Measurements from ENCODE around the gene NRBP1.
A peak's percentile ranks its signal among the peaks of the same experiment; 100 is the strongest.

NRBP1 gene

GRCh38 chr2:27428213-27428977 lies at the start of gene NRBP1:
Gene NRBP1 (plus strand): TSS chr2:27428631. CDS start chr2:27433274, 4,643 bp downstream.
- peak; percentile 87 for DNase-seq

- DNase-seq, result no peak
These were observed 49.6 kb upstream of the NRBP1 start for GRCh38 chr2:27378809-27379290.

- no peak for DNase-seq
These were observed 49.0 kb upstream of the NRBP1 start for GRCh38 chr2:27379383-27379835.

GRCh38 chr2:27379836-27380625 lies 48.4 kb upstream of the NRBP1 start:
- no peak for DNase-seq

GRCh38 chr2:27380626-27381545 lies 47.5 kb upstream of the NRBP1 start, which contains the start of gene ZNF513:
Gene ZNF513 (minus strand): TSS chr2:27380734. CDS start chr2:27380526, 208 bp downstream.
- peak; percentile 73 for DNase-seq

GRCh38 chr2:27381577-27382181 lies 46.8 kb upstream of the NRBP1 start:
- DNase-seq, result no peak

- no peak for DNase-seq
These were observed 37.4 kb upstream of the NRBP1 start for GRCh38 chr2:27390822-27391679.

- no peak for DNase-seq
These were observed 35.2 kb upstream of the NRBP1 start for GRCh38 chr2:27393225-27393624.

GRCh38 chr2:27398962-27399361 lies 29.5 kb upstream of the NRBP1 start:
- DNase-seq, result no peak

- DNase-seq, result no peak
These were observed 27.9 kb upstream of the NRBP1 start for GRCh38 chr2:27400348-27401135.

- no peak for DNase-seq
These were observed 20.5 kb upstream of the NRBP1 start for GRCh38 chr2:27407798-27408491.

GRCh38 chr2:27408601-27409320 lies 19.7 kb upstream of the NRBP1 start:
- DNase-seq, result no peak

- DNase-seq, result peak; percentile 95
These were observed 18.9 kb upstream of the NRBP1 start, which contains the start of gene PPM1G for GRCh38 chr2:27409321-27410073. Gene PPM1G (minus strand): TSS chr2:27409591. CDS start chr2:27409422, 169 bp downstream.

GRCh38 chr2:27412419-27413152 lies 15.8 kb upstream of the NRBP1 start:
- DNase-seq, result no peak

- no peak for DNase-seq
These were observed 12.3 kb upstream of the NRBP1 start for GRCh38 chr2:27416151-27416550.

GRCh38 chr2:27420996-27421395 lies 7.4 kb upstream of the NRBP1 start:
- no peak for DNase-seq

- no peak for DNase-seq
These were observed 6.7 kb upstream of the NRBP1 start for GRCh38 chr2:27421660-27422250.
